ENCODE results near the gene SP6. TPM values are rescaled to one million over a fixed set of nuclear protein-coding genes. Genes with fewer than 3 reads are reported as not detected.

Gene SP6
- 1.3 and 3.8 TPM in 2 replicates for total RNA-seq

GRCh38 chr17:47850692-47851573 lies at the start of gene SP6:
TSS of gene SP6 (minus strand) at chr17:47851163. CDS start at chr17:47848429, 2,734 bp downstream.

DNA sequence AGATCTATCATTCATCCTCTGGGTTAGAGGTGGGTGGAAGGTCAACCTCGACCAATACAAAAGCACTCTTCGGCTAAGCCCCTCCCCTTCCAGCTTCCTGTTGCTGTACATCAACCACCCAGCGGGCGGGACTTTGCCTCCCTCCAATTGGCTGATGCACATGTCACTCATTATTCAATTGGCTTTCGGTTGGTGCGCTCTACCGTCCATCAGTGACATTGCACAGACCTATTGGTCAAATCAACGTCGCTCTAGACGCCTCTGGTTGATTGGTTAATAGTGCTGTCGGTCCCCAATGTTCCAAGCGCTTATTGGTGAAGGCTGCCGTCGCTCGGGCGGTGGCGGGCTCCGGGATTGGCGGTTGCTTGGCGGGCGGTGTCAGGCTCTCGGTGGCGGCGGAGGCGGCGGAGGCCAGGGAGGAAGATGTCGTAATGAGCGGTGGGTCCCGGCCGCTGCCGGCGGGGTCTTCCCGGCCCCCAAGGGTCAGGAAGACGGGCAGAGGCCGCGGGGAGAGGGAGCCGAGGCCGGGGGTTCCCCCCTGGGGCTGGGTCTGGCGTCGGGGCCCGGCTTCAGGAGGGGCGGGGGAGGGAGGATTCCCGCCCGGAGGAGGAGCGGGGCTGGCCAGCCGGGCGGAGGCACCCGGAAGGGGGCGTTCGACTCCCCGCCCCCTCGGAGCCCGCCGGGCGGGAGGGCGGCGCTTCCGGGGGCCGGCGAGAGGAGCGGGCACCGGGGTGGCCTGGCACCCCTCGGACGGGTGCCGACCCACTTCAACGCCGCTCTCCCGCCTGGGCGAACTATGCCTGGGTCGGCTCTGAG lies 45.1 kb upstream of the SP6 start, which contains the start of gene SP2:
Gene SP2 (plus strand): TSS at position 381 of the 816 bp plus-strand sequence. CDS start 51 bp downstream, at position 432.

GRCh38 chr17:47840742-47841487 lies 10.0 kb downstream of the SP6 start, which contains the start of gene SCRN2:
TSS of gene SCRN2 (minus strand) at chr17:47841273. CDS start at chr17:47840843, 430 bp downstream.

DNA sequence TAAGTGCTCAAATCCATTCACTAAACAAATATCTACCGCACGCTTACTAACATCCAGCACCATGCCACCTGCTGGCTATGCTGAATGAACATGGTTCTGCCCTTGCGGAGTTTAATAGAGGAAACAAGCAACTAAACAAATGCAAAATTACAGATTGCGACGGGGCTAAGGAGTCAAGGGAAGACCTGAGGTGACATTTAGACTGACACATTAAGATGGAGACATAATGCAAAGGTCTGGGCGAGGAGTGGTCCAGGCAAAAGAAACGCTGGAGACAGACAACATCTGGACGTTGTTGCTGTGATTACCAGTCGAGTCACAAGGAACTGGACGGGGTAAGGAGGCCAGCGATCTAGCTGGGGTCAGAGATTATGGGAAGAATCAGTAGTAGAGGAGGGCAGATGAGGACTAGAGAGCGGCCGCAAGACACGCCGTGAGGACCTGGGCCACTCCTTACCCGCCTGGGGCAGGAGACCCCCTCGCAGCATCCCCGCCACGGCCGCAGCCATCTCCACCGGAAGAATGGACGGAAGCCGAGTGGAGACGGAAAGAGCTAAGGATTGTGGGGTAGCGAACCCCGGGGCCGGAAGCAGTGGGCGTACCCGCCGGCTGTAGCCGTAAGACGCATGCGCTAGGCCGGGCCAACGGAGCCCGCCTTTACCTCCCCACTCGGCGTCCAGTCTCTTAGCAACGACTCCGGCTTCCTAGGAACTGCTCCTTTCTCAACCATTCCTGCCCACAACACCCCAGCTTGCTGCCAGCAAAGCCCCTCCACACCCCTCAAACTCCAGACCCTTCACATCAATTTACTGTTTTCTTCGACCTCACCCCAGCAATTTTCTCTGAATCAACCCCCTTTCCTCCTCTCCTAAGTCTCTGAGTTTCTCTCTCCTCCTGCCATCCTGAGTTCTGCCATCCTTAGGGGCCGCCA lies 19.7 kb downstream of the SP6 start, which contains the start of the genes LRRC46 and MRPL10:
Gene LRRC46 (plus strand): TSS at position 668 of the 931 bp plus-strand sequence. CDS start 320 bp downstream, outside the sequence.
Gene MRPL10 (minus strand): TSS at position 539 of the 931 bp plus-strand sequence. CDS start 30 bp downstream, at position 509.

GRCh38 chr17:47821424-47822391 lies 29.3 kb downstream of the SP6 start, which contains the start of gene OSBPL7:
TSS of gene OSBPL7 (minus strand) at chr17:47821794. CDS start at chr17:47820278, 1,516 bp downstream.

Other genes with a start within 250 kb of the SP6 start
- gene KPNB1, start 201.2 kb downstream of the SP6 start, total RNA-seq, result 275 and 323 TPM in 2 replicates
- 5.8 and 11.6 TPM in 2 replicates for gene TBKBP1, start 157.0 kb downstream of the SP6 start, total RNA-seq
- not detected in 2 replicates for gene TBX21, start 117.9 kb downstream of the SP6 start, total RNA-seq
- 0.68 and 5.2 TPM in 2 replicates for gene OSBPL7, start 29.4 kb downstream of the SP6 start, total RNA-seq
- gene MRPL10, start 19.6 kb downstream of the SP6 start, total RNA-seq, result 13.7 and 20.3 TPM in 2 replicates
- gene LRRC46, start 19.5 kb downstream of the SP6 start, total RNA-seq, result 0.07 TPM in 1 of 2 replicates, not detected in the other
- 21.7 and 22.2 TPM in 2 replicates for gene SCRN2, start 9.9 kb downstream of the SP6 start, total RNA-seq
- 1.4 and 3.4 TPM in 2 replicates for gene SP2, start 45.1 kb upstream of the SP6 start, total RNA-seq
- 36.2 and 41.0 TPM in 2 replicates for gene PNPO, start 90.4 kb upstream of the SP6 start, total RNA-seq
- 0.34 and 4.5 TPM in 2 replicates for gene PRR15L, start 106.7 kb upstream of the SP6 start, total RNA-seq
- 59.9 and 74.8 TPM in 2 replicates for gene CDK5RAP3, start 120.0 kb upstream of the SP6 start, total RNA-seq
- 9.6 and 10.3 TPM in 2 replicates for gene COPZ2, start 186.6 kb upstream of the SP6 start, total RNA-seq
- 192 and 486 TPM in 2 replicates for gene NFE2L1, start 197.2 kb upstream of the SP6 start, total RNA-seq